Activated naive CD8-positive, alpha-beta T cell treated with anti-CD3 and anti-CD28 coated beads, Interleukin-2, amount 10 ng/mL, durations not matched to agents 7 days and 5 days (primary cell): Measurements from ENCODE around the gene GVQW3. TPM values are rescaled to one million over a fixed set of nuclear protein-coding genes. Genes with fewer than 3 reads are reported as not detected.

Experiments used
- ATAC-seq: fragments of 150-1000 bp; cut with Tn5 transposase; one replicate; pipeline ENCODE4 v1.10.0; 2021; ENCODE audit warnings: low read depth, moderate library complexity
- POLR2A ChIA-PET: fragments of 350-600 bp; sonication (Branson Sonifier 250); formaldehyde crosslinking; loops from one replicate; lab custom pipeline; 2021; ENCODE audit warnings: antibody characterized with exemption; lab: Charles Lee
- DNase-seq: peaks from one replicate; pipeline ENCODE4 v3.0.0; 2021
- H3K27ac Mint-ChIP-seq: one replicate; pipeline ENCODE4 v1.8.0; 2022; ENCODE audit warnings: mild to moderate bottlenecking, mixed read lengths
- H3K27me3 Mint-ChIP-seq: one replicate; pipeline ENCODE4 v1.8.0; 2022; ENCODE audit warnings: mild to moderate bottlenecking, moderate library complexity, mixed read lengths
- H3K36me3 Mint-ChIP-seq: one replicate; pipeline ENCODE4 v1.8.0; 2021; ENCODE audit warnings: mild to moderate bottlenecking, mixed read lengths
- H3K4me1 Mint-ChIP-seq: one replicate; pipeline ENCODE4 v1.8.0; 2021; ENCODE audit warnings: mixed read lengths
- H3K4me3 Mint-ChIP-seq: one replicate; pipeline ENCODE4 v1.8.0; 2022; ENCODE audit warnings: mild to moderate bottlenecking, moderate library complexity, mixed read lengths
- H3K9me3 Mint-ChIP-seq: one replicate; pipeline ENCODE4 v1.8.0; 2021; ENCODE audit warnings: mixed read lengths
- total RNA-seq, 2 experiments: library from RNA; stranded (reverse); gene quantifications; one replicate each; pipeline ENCODE4 v1.2.3, GENCODE V29; 2021

The GVQW3 gene
- 1 to 10 TPM; 4.5 to 6.8 TPM for total RNA-seq

- Mint-ChIP-seq H3K36me3 (peaks cover 9% of the 10 kb centered on the region), H3K27me3 (no peaks in the 10 kb centered on the region), H3K9me3 (no peaks in the 10 kb centered on the region), H3K27ac (peak within 1 kb of the TSS; percentile 93), H3K4me3 (peak within 1 kb of the TSS; percentile 96), H3K4me1 (peaks cover 34% of the 10 kb centered on the region)
- ATAC-seq (peak; percentile 88), DNase-seq (peak; percentile 99)
- POLR2A ChIA-PET = interaction anchor here (1.1 to 1.6 kb wide), 2 partner anchors 159 to 174 kb away, joined by 3 to 4 read pairs; no protein-coding TSS in a partner anchor
These were observed at the start of gene GVQW3, which contains the start of gene THAP12 for GRCh38 chr11:76380977-76381719. Gene GVQW3, plus strand, starts transcription at chr11:76381323. Its CDS starts 506 bp downstream, at chr11:76381829. Gene THAP12, minus strand, starts transcription at chr11:76381132. Its CDS starts 296 bp downstream, at chr11:76380836.

- DNase-seq (no peak), ATAC-seq (no peak)
- Mint-ChIP-seq H3K36me3 (no peaks in the 10 kb centered on the region), H3K27me3 (peaks cover 3% of the 10 kb centered on the region), H3K9me3 (peaks cover 17% of the 10 kb centered on the region), H3K27ac (no peak overlapping the region), H3K4me3 (no peak overlapping the region), H3K4me1 (peaks cover 10% of the 10 kb centered on the region)
- POLR2A ChIA-PET = no interaction called here
These were observed 46.2 kb upstream of the GVQW3 start for GRCh38 chr11:76334826-76335389.

GRCh38 chr11:76335842-76336241 is 45.3 kb upstream of the GVQW3 start:
- H3K27ac Mint-ChIP-seq = no peak overlapping the region

GRCh38 chr11:76336597-76336996 is 44.5 kb upstream of the GVQW3 start:
- no peak overlapping the region for H3K4me3 Mint-ChIP-seq
- no peak for ATAC-seq

More at GRCh38 chr11:76335842-76336241, 45.3 kb upstream of the GVQW3 start:
- Mint-ChIP-seq H3K36me3 (no peaks in the 10 kb centered on the region), H3K4me1 (peaks cover 10% of the 10 kb centered on the region), H3K9me3 (peaks cover 17% of the 10 kb centered on the region), H3K4me3 (no peak overlapping the region), H3K27me3 (peaks cover 3% of the 10 kb centered on the region)
- DNase-seq (no peak), ATAC-seq (no peak)
- POLR2A ChIA-PET = no interaction called here

GRCh38 chr11:76337469-76337868 is 43.7 kb upstream of the GVQW3 start:
- no peak for DNase-seq
- H3K9me3 Mint-ChIP-seq = peaks cover 17% of the 10 kb centered on the region
- POLR2A ChIA-PET = interaction anchor here (0.7 kb wide), 1 partner anchor 35 kb away, joined by 3 read pairs; no protein-coding TSS in a partner anchor
- H3K4me3 Mint-ChIP-seq = no peak overlapping the region
- H3K27ac Mint-ChIP-seq = no peak overlapping the region
- H3K36me3 Mint-ChIP-seq = no peaks in the 10 kb centered on the region
- ATAC-seq = no peak
- peaks cover 16% of the 10 kb centered on the region for H3K4me1 Mint-ChIP-seq
- peaks cover 3% of the 10 kb centered on the region for H3K27me3 Mint-ChIP-seq

More at GRCh38 chr11:76336597-76336996, 44.5 kb upstream of the GVQW3 start:
- Mint-ChIP-seq H3K27me3 (peaks cover 3% of the 10 kb centered on the region), H3K27ac (peak overlapping the region; percentile 32), H3K36me3 (no peaks in the 10 kb centered on the region), H3K9me3 (peaks cover 17% of the 10 kb centered on the region), H3K4me1 (peaks cover 15% of the 10 kb centered on the region)
- POLR2A ChIA-PET = interaction anchor here (0.7 kb wide), 1 partner anchor 36 kb away, joined by 3 read pairs; no protein-coding TSS in a partner anchor
- no peak for DNase-seq

- no peaks in the 10 kb centered on the region for H3K36me3 Mint-ChIP-seq
- H3K4me1 Mint-ChIP-seq = peaks cover 16% of the 10 kb centered on the region
- H3K4me3 Mint-ChIP-seq = no peak overlapping the region
- no peak for ATAC-seq
- POLR2A ChIA-PET = no interaction called here
- no peak overlapping the region for H3K27ac Mint-ChIP-seq
- peaks cover 17% of the 10 kb centered on the region for H3K9me3 Mint-ChIP-seq
- H3K27me3 Mint-ChIP-seq = peaks cover 3% of the 10 kb centered on the region
- DNase-seq = no peak
These were observed 43.2 kb upstream of the GVQW3 start for GRCh38 chr11:76337923-76338322.

GRCh38 chr11:76339221-76339620 is 41.9 kb upstream of the GVQW3 start:
- Mint-ChIP-seq H3K4me1 (peaks cover 16% of the 10 kb centered on the region), H3K27me3 (peaks cover 3% of the 10 kb centered on the region), H3K36me3 (no peaks in the 10 kb centered on the region), H3K27ac (peak overlapping the region; percentile 22), H3K9me3 (peaks cover 12% of the 10 kb centered on the region), H3K4me3 (no peak overlapping the region)
- ATAC-seq (peak; percentile 78), DNase-seq (no peak)
- POLR2A ChIA-PET = no interaction called here

GRCh38 chr11:76347466-76347865 is 33.7 kb upstream of the GVQW3 start:
- no peaks in the 10 kb centered on the region for H3K27me3 Mint-ChIP-seq
- H3K27ac Mint-ChIP-seq = no peak overlapping the region
- ATAC-seq (no peak), DNase-seq (no peak)
- peaks cover 11% of the 10 kb centered on the region for H3K36me3 Mint-ChIP-seq
- POLR2A ChIA-PET = no interaction called here
- H3K9me3 Mint-ChIP-seq = no peaks in the 10 kb centered on the region
- H3K4me3 Mint-ChIP-seq = no peak overlapping the region
- no peaks in the 10 kb centered on the region for H3K4me1 Mint-ChIP-seq

GRCh38 chr11:76348348-76348747 is 32.8 kb upstream of the GVQW3 start:
- Mint-ChIP-seq H3K36me3 (peaks cover 19% of the 10 kb centered on the region), H3K9me3 (peaks cover 3% of the 10 kb centered on the region), H3K27ac (no peak overlapping the region), H3K4me3 (no peak overlapping the region), H3K27me3 (no peaks in the 10 kb centered on the region), H3K4me1 (no peaks in the 10 kb centered on the region)
- POLR2A ChIA-PET = no interaction called here
- ATAC-seq (no peak), DNase-seq (no peak)

- Mint-ChIP-seq H3K27me3 (no peaks in the 10 kb centered on the region), H3K9me3 (peaks cover 14% of the 10 kb centered on the region), H3K4me1 (no peaks in the 10 kb centered on the region), H3K4me3 (no peak overlapping the region), H3K27ac (no peak overlapping the region), H3K36me3 (peaks cover 70% of the 10 kb centered on the region)
- ATAC-seq (no peak), DNase-seq (no peak)
- POLR2A ChIA-PET = no interaction called here
These were observed 26.0 kb upstream of the GVQW3 start for GRCh38 chr11:76355172-76355571.

- POLR2A ChIA-PET = no interaction called here
- Mint-ChIP-seq H3K9me3 (no peaks in the 10 kb centered on the region), H3K27ac (no peak overlapping the region), H3K4me1 (peaks cover 5% of the 10 kb centered on the region), H3K27me3 (no peaks in the 10 kb centered on the region), H3K36me3 (peaks cover 36% of the 10 kb centered on the region), H3K4me3 (no peak overlapping the region)
- DNase-seq (no peak), ATAC-seq (no peak)
These were observed 19.7 kb upstream of the GVQW3 start for GRCh38 chr11:76361374-76361773.

GRCh38 chr11:76361776-76362175 is 19.3 kb upstream of the GVQW3 start:
- POLR2A ChIA-PET = no interaction called here
- peaks cover 33% of the 10 kb centered on the region for H3K36me3 Mint-ChIP-seq
- peaks cover 5% of the 10 kb centered on the region for H3K4me1 Mint-ChIP-seq
- no peak for ATAC-seq
- H3K9me3 Mint-ChIP-seq = no peaks in the 10 kb centered on the region
- no peaks in the 10 kb centered on the region for H3K27me3 Mint-ChIP-seq
- DNase-seq = no peak
- no peak overlapping the region for H3K4me3 Mint-ChIP-seq
- H3K27ac Mint-ChIP-seq = no peak overlapping the region

GRCh38 chr11:76362716-76363115 is 18.4 kb upstream of the GVQW3 start:
- H3K4me3 Mint-ChIP-seq = no peak overlapping the region
- POLR2A ChIA-PET = no interaction called here
- H3K27me3 Mint-ChIP-seq = no peaks in the 10 kb centered on the region
- no peaks in the 10 kb centered on the region for H3K9me3 Mint-ChIP-seq
- no peak overlapping the region for H3K27ac Mint-ChIP-seq
- DNase-seq (no peak), ATAC-seq (no peak)
- H3K4me1 Mint-ChIP-seq = peaks cover 5% of the 10 kb centered on the region
- peaks cover 26% of the 10 kb centered on the region for H3K36me3 Mint-ChIP-seq
